ENCODE data around the gene OR51E1.
A peak's percentile ranks its signal among the peaks of the same experiment; 100 is the strongest.

OR51E1 gene

GRCh38 chr11:4654635-4655369, 11.0 kb downstream of the OR51E1 start:
- DNase-seq, result no peak

DNA sequence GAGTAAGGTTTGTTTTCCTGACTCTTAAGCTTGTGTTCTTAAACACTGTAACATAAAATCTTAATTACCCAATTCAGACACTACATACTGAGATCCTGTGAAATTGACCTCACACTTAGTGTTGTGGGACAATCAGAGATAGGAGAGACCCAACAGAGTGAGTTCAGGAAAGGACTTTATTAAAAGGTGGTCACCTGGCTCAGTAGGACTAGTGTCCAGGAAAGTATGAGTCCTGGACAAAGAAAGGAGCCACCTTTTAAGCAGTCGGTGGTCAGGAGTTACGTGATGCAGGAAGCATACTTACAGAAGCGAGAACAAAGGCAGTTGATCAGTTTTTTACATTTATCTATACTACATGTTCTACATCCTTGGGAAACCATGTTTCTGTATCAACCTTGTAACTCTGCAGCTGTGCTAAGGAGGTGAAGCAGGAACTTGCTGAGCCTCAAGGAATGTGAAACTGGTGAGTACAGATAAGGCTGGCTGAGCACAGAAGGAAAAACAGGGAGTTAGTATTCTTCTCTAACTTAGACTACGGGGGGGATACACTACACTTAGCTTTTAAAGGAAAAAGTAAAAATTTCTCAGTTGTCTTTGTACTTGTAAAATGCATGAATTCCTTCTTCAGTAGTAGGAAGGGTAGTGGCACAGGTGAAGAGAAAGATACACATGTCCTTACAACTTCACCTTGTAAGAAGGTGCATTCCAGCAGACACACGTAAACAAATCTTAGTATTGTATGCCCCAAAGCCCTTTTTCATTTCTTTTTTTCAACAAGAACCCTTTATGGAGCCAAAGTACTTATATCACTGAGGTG, 15.1 kb downstream of the OR51E1 start:
- no peak for DNase-seq

- no peak for DNase-seq
These were observed 19.1 kb downstream of the OR51E1 start for GRCh38 chr11:4662876-4663275.

DNA sequence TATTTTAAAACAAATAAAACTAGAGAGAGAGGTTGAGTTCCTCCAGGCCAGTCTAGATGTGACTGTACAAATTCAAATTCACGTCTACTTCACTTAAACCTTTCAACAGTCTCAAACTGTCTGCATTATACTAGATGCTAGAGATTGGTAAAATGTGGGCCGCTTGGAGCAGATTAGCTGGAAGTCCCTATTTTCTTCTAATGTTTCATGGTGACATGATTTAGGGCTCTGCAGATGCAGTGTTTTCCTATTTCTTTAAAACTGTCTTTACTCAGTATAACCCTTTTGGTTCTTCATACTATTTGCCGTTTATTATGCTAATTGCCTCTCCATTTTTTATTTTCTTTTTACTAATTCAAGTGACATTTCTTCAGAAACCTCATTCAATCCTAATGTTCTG, 20.4 kb downstream of the OR51E1 start:
- DNase-seq, result no peak

DNA sequence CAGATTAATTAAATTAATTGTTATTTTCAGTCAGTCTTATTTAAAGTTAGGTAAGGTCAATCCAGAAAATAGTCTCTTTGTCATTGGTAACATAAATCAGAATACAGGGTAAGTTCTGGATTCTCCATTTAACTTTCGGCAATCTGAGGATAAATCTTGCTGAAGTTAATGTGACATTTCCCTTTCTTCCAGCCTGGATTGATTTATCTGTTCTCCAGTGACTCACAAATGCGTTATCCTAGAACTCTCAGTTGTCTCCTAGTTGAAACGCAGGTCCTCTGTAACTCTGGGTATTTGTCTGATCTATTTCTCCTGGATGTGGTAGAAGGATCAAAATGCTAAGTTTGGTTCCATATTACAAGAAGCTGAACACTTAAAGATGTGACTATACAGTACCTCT, 21.0 kb downstream of the OR51E1 start:
- no peak for DNase-seq

- no peak for DNase-seq
These were observed 21.6 kb downstream of the OR51E1 start for GRCh38 chr11:4665424-4665823.

DNA sequence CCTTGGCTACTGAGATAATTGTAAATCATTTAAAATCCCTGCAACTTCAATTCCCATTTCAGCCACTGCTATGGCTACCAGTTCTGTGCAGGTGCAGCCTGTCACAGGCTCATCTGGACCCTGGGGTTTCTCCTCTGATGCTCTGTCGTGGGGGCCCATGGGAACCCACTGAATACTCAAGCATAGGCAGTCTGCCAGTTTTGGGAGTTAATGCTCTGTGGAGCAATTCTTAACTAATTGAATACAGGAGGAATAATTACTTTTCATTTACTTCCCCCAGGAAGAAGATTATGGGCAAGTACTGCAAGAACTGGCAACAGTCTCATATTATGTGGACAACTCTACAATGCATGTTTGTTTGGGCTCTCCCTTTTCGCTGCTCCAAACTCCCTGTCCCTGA, 28.0 kb downstream of the OR51E1 start:
- DNase-seq, result no peak

DNA sequence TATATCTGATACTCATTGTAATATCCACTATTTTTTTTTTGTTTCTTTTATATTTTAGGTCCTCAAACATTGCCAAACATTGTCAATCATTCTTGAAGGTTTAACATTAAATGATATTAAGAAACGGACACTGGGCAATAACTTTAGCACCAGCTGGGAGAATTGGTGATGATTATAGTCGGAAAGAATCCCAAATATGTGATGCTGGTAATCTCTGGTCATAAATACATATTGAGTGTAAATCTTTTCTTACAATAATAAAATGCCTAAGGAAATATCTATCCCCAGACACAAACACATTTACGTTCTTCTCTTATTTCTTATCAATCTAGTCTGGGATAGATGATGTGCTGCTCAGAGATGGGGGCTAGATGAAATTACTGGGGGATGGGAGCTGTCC, 28.7 kb downstream of the OR51E1 start:
- DNase-seq, result no peak

DNA sequence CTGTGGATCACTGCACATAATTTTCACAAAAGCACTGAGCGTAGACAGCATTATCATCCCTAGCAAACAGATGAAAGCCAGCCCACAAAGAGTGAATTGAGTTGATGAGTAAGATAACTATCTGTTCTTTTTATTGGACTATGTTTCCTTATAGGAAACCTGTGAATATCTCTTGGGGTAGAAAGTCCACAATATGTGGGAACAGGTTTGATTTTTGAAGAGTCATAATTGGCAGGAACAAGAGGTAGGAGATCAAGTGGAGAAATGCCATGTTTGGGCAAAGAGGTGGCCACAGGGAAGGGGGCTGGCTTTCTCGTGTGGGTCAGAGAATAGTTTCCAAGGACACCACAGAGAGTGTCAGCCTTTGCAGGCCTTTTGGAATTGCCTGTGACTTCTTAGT, 30.0 kb downstream of the OR51E1 start:
- DNase-seq, result no peak

DNA sequence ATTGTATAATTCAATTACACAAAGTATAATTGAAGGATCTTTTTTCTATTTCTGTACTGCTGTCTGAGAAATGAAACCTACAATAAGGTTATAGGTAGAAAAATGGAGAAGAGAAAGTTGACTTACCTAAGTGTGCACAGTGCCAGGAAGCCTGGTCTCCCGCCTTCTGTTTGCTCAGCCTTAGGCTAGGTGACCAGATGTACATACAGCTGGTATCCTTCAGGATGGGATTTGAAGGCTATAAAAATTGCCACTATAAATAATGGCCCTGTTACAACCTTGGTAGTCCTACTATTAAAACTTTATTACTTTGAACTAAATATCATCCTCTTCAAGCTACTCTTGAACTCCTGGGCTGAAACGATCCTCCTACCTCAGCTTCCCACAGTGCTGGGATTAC, 34.2 kb downstream of the OR51E1 start:
- peak; percentile 48 for DNase-seq

- DNase-seq, result peak; percentile 82
These were observed 36.6 kb downstream of the OR51E1 start for GRCh38 chr11:4680341-4680740.

DNA sequence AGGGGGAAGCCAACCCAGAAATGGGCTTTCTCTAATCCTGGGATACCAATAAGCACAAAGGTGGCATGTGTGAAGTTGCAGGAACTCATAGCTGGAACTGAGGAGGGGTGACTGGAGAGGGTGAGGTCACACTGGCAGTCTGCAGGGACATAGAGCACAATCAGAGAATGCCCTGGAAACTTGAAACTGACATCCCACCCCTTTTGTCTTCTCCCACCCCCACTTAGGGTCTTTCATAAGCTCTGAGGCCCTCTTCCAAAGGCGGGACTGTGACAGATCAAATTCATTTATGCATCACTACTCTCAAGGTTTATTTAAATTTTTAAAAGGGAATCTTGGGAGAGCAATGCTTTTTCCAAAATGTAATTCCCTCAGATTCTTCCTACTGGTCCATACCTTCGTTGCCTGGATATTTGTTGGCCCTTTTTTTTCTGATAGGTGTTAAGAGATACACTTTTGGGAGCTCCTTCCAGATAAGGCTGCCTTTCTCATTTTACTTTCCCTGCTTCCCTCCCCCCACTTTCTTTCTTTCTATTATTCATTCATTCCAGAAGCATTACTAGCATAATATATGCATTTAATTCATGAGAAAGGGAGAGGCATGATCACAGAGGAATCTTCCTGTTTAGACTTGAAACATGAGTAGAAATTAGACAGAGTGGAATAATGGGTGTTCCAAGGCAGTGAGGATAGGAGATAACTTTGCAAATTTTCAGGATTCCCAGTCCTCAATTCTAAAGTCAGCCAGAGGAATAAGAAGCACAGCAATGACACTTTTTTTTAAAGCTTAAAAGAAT, 39.0 kb downstream of the OR51E1 start:
- no peak for DNase-seq

GRCh38 chr11:4684631-4685285, 41.0 kb downstream of the OR51E1 start:
- DNase-seq, result no peak

DNA sequence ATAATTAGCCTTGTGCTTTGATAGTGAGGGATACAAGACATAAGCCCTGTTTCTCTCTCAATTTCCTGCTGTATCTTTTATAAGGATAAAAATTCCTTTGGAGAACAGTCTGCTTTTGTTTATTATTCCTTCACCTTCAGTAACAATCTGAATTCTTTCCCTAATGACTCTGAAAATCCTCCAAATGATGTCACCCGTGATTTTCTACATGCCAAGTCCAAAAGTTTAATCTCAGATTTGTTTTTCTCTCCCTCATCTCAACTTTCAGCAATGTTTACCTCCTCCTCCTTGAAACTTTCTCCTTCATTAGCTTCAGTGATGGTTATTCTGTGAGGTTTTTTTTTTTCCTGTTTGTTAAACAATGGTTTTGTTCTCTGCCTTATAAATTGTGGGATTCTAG, 51.7 kb downstream of the OR51E1 start:
- DNase-seq, result no peak

DNA sequence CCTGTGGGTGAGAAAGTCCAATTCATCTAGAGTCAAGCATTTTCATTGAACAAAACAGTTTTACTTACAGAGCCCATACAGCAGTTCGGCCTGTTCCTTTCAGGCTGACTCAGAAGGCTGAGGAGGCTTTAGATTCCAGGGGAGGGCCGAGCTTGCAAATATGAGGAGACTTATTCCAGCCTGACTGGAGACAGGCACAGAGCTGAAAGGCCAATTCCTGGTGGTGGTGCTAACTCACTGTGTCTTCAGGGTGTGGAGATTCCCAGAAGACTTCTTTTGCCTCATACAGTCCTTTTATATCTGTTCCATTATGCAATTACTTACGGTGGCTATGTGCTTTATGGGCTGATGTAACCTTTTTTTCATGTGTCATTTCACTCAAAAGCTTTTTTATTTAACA, 53.8 kb downstream of the OR51E1 start, which contains the start of gene OR51E2:
OR51E2 (minus strand) TSS at position 269 of the 400 bp plus-strand sequence. CDS start 15,142 bp downstream, outside the sequence.
- peak; percentile 64 for DNase-seq

GRCh38 chr11:4699697-4700435, 56.1 kb downstream of the OR51E1 start:
- DNase-seq, result no peak

- DNase-seq, result no peak
These were observed 56.6 kb downstream of the OR51E1 start for GRCh38 chr11:4700436-4700820.

GRCh38 chr11:4704054-4704789, 60.4 kb downstream of the OR51E1 start, which contains the start of gene MMP26:
MMP26 (plus strand) TSS chr11:4704784.
- DNase-seq, result peak; percentile 50

DNA sequence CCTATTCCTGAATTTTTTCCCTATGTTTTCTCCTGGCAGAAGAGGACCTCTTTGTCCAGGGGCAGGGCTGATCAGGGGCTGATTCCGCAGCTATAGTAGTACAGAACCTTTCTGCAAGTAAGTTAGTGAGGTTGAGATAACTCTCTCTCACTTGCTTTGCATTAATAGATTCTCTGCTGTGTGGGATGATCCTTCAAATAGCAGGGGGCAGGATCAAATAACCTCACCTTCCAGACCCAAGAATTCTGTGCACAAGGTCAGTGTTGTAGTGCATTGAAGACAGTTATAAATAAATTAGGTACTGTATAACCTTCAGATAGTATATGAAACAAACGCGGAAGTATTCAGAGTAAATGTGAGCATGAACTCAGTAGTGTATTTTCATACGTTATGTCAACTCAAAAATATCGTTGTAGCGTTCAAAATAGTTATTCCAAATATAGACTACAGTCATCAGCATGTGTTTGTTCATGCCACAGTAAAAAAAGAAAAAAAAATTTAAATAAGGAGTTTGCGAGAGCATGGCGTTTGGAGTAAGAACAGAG, 61.1 kb downstream of the OR51E1 start:
- no peak for DNase-seq
